Stimulated activated CD8-positive, alpha-beta memory T cell treated with anti-CD3 and anti-CD28 coated beads, Interleukin-7, amount 100 ng/mL, for 4 hours (primary cell): ENCODE measurements around the gene SCAANT1.

Experiments used
- DNase-seq, 2 donors: peaks; one replicate each; pipeline ENCODE4 v3.0.0-alpha.2; 2020; ENCODE audit warnings: low read depth in 2 of 2

SCAANT1 gene

DNA sequence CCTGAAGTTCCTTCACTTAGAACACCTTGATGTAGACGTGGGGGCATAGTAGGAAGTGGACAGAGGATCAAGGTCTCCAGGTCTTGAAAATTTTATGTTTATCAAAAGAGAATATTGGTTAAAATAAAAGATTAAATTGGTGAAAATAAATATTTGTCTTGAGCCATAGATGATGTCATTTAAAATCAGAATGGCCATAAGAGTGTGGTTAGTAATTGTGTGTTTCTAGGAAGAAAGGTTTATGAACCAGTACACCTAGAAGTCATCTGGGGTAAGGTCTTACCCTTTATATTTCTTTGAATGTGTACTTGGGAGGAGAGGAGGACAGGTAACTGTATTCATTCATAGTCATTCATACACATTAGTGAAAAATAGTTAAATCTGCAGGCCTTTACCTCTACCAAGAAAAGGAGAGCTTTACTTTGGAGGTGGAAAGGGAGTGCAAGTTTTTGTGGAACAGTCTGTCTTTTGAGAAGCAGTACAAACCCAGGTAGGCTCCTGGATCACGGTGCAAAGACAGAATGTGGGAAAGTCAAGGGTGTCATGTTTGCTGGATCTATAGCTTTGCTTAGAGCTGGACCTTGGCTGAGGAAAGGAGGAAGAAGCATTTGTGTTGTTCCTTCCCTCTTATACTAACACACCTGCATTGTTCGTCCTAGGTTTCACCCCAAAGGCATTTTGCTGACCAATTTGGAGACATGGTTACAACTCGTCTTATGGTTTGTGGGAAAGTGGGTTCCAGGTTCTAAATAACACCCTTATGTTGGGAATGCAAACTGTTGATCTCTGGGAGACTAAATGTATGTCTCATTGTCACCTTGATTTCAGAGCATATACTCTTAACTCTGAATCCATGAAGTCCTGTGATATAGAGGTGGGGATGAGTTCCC is 6.2 kb downstream of the SCAANT1 start:
- DNase-seq, result no peak

DNA sequence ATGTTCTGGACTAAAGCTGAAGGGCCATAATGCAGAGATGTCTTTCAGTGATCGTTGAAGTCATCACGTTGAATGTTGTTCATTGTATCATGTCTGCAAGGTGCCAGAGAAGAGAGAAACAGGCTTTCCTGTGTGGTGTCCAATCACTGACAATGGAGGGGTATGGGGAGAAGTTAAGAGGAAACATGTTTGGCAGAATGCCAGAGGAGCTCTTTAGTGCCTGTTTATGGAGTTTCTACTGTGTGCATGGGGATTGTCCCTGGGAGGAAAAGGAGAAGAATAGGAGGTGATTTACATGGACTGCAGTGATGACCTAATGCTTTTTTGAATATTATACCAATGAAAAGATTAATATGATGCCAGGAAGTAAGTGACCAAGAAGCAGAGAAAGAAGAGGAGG is 11.7 kb downstream of the SCAANT1 start:
- DNase-seq, result no peak

DNA sequence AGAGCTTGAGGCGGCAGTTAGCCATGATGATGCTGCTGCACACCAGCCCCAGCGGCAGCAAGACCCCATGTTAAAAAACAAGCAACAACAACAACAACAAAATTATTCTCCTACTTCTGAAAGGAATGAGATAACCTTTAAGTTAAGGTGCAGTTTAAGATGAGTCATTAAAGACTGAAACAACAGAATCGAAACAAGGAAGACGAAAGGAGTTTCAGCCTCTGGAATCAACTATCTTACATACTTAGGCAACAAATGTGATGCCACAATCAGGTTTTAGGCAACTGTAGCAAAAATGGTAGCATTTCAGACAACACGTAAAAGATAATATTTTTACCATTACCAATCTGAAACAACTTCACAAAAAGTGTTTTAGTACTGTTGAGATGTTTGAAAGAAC is 12.2 kb downstream of the SCAANT1 start:
- DNase-seq, result no peak

GRCh38 chr3:63896332-63897030 is 15.7 kb downstream of the SCAANT1 start:
- no peak for DNase-seq

DNA sequence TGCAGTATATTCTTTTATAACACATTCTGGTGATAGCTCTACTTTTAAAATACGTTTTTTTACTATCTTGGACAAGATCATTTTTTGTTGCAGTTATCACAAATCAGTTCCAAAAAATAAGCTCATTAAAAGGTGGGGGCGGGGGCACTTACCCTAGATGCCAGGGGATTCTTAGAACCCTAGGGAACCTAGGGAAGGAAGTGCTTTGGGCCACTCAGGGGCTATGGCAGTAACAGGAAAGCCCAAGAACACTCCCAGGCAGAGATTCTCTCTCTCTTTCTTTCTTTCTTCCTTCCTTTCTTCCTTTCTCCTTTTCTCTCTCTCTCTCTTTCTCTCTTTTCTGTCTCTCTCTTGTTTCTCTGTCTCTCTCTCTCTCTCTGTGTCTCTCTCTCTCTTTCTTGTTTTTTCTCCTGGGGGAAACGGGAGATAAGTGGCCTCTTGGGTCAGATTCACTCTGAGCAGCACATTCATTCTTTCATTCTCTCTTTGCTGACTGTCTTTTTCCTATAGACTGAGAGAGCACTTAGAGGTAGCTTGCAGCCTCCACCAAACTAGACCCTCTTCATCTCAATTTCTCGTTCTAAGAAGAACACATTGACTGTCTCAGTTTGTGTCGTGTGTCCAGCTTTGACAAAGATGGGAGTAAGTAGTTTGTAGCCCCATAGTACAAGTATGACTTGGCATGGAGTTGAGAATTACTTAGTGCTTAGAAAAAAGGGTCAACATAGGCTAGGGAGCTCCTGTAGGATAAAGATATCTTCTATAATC is 16.6 kb downstream of the SCAANT1 start:
- no peak for DNase-seq

- DNase-seq, result no peak
Observed at GRCh38 chr3:63892773-63893352, 19.3 kb downstream of the SCAANT1 start.

- no peak for DNase-seq
Observed at GRCh38 chr3:63891518-63891917, 20.7 kb downstream of the SCAANT1 start.

GRCh38 chr3:63886858-63887257 is 25.3 kb downstream of the SCAANT1 start:
- no peak for DNase-seq

DNA sequence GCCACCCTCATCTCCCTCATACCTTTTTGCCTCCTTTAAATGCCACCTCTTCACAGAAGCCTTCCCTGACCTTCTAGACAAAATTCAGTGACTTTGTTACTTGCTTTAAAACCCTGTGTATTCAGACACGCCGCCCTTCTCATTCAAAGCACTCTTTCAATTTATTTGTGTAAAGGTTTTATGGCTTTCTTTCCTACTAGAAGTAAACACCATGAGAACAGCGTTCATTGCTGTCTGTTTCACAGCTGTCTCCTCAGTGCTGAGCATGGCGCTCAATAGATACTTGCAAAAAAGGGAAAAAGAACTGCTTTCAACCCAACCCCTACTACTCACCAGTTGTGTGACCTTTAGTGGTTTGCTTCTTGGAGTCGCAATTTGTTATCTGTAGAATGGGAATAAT is 31.5 kb downstream of the SCAANT1 start:
- DNase-seq, result no peak

- no peak for DNase-seq
Observed at GRCh38 chr3:63878394-63879060, 33.7 kb downstream of the SCAANT1 start.

DNA sequence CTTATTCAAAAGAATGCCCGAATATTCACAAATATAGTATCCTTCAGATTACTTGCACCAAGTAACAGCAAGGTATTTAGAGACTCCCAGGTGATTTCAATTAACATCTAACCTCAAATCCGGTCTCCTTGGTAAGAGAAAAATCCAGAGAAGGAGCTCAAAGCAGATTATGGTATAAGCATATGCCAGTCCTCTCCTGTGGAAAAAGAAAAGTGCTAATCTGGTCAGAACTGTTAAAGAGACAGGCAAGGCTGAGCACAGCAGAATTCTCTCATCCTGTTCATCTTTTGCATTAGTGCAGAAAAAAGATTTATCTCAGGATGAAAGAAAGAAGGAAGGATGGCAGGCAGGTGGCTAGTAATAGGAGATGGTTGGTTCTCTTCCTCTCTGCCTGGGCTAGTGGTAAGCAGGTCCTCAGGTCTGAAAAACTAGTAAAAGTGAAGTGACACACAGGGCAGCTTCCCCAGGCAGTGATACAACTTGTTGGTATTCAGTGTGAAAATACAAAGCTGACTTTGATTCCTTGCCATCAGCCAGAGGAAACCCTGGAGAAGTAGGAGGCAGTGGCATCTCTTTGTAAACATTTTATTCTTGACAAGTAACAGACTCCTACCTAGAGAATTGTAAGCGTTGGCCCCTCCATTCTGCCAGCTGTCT is 34.3 kb downstream of the SCAANT1 start:
- DNase-seq, result no peak

DNA sequence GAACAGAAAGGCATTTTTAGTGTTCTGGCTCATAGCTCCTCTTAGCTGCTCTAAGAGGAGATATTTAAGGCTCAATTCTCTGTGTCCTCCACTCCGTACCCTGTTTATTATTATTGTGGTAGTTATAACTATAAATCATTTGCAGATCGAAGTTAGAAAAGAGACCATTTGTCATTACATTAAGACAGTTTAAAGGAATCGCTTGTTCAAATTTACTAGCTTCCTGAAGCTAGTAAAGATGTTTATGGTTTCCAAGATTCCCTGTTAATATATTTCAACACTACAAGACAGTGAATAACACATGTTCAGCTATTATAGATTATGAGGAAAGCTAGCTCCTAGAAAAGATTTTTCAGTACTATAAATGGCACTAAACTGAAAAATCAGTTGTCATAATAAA is 35.9 kb downstream of the SCAANT1 start:
- DNase-seq, result no peak

- DNase-seq, result no peak
Observed at GRCh38 chr3:63875510-63875909, 36.7 kb downstream of the SCAANT1 start.

DNA sequence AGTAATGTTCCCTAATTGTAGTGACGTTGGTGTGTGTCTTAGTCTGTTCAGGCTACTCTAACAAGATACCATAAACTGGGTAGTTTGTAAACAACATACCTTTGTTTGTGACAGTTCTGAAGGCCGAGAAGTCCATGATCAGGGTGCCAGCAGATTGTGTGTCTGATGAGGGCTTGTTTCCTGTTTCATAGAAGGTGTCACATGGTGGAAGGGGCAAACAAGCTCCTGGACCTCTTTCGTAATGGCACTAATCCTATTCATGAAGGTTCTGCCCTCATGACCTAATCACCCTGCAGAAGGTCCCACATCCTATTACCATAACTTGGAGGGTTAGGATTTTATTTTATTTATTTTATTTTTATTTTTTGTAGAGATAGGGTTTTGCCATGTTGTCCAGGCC is 37.4 kb downstream of the SCAANT1 start:
- no peak for DNase-seq

DNA sequence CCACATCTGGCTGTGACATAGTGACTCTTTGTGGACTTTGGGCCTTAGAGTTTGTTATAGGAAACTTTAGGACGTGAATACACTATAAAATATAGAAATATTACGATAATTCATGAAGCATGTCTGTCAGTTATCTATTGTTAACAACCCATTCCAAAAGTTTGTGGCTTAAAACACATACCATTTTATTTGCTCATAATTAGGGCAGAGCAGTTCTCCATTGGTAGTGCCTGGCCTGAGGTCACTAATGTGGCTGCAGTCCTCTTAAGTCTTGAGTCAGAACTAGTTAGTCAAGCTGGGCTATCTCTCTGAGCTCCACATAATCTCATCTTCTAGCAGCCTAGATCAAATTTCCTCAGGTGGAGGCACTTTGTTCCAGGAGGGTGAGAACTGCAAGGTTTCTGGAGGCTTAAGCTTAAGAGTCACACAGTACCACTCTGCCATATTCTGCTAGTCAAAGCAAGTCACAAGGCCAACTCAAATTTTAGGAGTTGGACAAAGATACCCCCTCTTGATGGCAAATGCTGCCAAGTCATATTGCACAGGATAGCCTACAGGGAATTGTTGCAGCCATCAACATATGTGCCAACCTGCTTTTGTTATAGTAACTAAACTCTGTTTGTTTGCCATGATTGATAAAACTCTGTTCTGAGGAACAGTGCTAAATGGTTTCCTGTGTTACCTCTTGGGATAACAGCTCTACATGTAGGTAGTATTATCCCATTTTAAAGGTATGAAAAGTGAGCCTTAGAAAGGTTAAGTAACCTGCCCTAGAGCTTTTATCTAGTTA is 39.9 kb downstream of the SCAANT1 start:
- no peak for DNase-seq

- DNase-seq, result no peak
Observed at GRCh38 chr3:63870615-63871005, 41.6 kb downstream of the SCAANT1 start.

DNA sequence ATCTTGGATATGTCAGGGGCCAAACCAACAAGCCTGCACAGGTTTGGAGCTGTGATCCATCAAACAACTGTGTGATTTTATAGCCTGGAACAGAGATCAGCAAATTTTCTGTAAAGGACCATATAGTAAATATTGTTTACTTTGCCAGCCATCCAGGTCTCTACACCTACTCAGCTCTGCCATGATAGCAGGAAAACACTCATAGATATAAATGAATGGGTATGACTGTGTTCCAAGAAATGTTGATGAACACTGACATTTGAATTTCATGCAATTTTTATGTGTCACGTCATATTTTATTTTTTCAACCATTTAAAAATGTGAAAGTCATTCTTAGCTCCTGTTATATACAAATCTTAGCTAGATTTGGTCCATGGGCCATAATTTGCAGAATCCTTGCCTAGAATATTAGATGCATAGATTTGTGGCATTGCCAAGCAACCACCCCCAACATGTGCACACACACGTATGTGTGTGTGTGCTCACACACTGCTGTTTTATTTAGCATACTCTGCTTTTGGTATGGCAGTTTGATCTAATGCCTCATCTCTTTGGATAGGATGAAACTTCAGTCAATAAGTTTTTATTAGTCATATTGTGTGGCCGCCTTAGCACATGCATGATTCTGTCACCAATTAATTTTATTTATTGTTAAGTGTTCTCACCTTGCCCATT is 42.1 kb downstream of the SCAANT1 start:
- DNase-seq, result no peak

- DNase-seq, result no peak
Observed at GRCh38 chr3:63867225-63867624, 45.0 kb downstream of the SCAANT1 start.

DNA sequence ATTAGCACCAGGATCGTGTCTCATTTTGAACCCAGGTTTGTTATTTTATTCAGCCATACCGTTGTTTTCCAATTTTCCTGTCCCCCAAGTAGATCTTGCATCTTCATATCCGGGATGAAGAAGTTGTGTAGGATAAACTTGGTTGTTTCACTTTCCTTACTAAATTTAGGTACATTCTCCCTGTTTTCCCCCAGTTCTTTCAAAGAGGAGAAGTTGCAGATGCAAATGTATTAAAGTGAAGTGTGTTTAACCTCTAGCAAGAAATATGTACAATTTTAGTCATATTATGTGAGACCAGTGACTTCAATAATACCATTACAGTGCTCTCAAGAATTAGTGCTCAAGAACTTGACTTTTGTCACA is 47.2 kb downstream of the SCAANT1 start:
- no peak for DNase-seq
